Neural crest cell (in vitro differentiated cells): ENCODE results near the gene CST1. TPM values are rescaled to one million over a fixed set of nuclear protein-coding genes. Genes with fewer than 3 reads are reported as not detected.
"Not testable (repeated sequence)": the region's sequence is repeated elsewhere in the genome, so short reads cannot be mapped to it uniquely, and the experiment has no call there.

Source experiments
- DNase-seq: peaks from one replicate; pipeline ENCODE4 v3.0.0; 2021; ENCODE audit warnings: low read depth, mixed read lengths, low spot score
- H3K27ac Mint-ChIP-seq: one replicate; pipeline ENCODE4 v1.8.0; 2021; ENCODE audit warnings: mild to moderate bottlenecking, mixed read lengths; ENCODE audit not compliant: unreplicated experiment
- H3K27me3 Mint-ChIP-seq: 2 replicates; pipeline ENCODE4 v1.8.0; 2021; ENCODE audit warnings: low read depth, mild to moderate bottlenecking, mixed read lengths
- H3K36me3 Mint-ChIP-seq: 2 replicates; pipeline ENCODE4 v1.8.0; 2021; ENCODE audit warnings: low read depth, mild to moderate bottlenecking, mixed read lengths
- H3K4me1 Mint-ChIP-seq: 2 replicates; pipeline ENCODE4 v1.8.0; 2021; ENCODE audit warnings: mixed read lengths
- H3K4me3 Mint-ChIP-seq: one replicate; pipeline ENCODE4 v1.8.0; 2021; ENCODE audit warnings: mild to moderate bottlenecking, mixed read lengths
- H3K9me3 Mint-ChIP-seq: 2 replicates; pipeline ENCODE4 v1.8.0; 2021; ENCODE audit warnings: mixed read lengths
- total RNA-seq: library from RNA; stranded (reverse); gene quantifications from 2 replicates; pipeline ENCODE4 v1.2.1, GENCODE V29; 2021
- TF ChIP-seq, protein P1 (sequence below): fragments of 200-600 bp; sonication (generic); conservative IDR thresholded peaks from 2 replicates; pipeline ENCODE4 v1.5.0; 2021; ENCODE audit warnings: antibody characterized with exemption, mild to moderate bottlenecking

The CST1 gene
- total RNA-seq, 1 donor from 2014 or later = not detected

DNA sequence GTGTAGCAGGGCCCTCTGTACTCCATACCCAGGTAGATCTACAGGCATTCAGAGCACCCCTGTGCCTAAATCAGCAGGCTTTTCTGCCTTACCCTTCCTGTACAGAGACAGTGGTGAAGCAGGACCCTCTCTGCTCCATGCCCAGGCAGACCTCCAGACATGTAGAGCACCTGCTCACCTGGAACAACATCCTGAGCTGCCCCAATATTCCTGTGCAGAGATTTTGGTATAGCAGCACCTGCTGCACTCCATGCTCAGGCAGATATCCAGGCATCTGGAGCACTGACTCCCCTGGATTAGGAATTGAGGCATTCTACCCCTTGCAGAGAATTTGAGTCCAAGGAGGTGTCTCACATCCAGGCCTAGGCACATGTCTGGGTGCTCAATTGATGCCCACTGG lies 12.6 kb upstream of the CST1 start:
- Mint-ChIP-seq H3K36me3 (no peaks in the 10 kb centered on the region), H3K27ac (no peak overlapping the region), H3K27me3 (peaks cover 20% of the 10 kb centered on the region), H3K4me1 (no peaks in the 10 kb centered on the region), H3K9me3 (no peaks in the 10 kb centered on the region), H3K4me3 (no peak overlapping the region)
- TF ChIP-seq, protein P1, sequence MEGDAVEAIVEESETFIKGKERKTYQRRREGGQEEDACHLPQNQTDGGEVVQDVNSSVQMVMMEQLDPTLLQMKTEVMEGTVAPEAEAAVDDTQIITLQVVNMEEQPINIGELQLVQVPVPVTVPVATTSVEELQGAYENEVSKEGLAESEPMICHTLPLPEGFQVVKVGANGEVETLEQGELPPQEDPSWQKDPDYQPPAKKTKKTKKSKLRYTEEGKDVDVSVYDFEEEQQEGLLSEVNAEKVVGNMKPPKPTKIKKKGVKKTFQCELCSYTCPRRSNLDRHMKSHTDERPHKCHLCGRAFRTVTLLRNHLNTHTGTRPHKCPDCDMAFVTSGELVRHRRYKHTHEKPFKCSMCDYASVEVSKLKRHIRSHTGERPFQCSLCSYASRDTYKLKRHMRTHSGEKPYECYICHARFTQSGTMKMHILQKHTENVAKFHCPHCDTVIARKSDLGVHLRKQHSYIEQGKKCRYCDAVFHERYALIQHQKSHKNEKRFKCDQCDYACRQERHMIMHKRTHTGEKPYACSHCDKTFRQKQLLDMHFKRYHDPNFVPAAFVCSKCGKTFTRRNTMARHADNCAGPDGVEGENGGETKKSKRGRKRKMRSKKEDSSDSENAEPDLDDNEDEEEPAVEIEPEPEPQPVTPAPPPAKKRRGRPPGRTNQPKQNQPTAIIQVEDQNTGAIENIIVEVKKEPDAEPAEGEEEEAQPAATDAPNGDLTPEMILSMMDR = no peak
- DNase-seq = no peak

DNA sequence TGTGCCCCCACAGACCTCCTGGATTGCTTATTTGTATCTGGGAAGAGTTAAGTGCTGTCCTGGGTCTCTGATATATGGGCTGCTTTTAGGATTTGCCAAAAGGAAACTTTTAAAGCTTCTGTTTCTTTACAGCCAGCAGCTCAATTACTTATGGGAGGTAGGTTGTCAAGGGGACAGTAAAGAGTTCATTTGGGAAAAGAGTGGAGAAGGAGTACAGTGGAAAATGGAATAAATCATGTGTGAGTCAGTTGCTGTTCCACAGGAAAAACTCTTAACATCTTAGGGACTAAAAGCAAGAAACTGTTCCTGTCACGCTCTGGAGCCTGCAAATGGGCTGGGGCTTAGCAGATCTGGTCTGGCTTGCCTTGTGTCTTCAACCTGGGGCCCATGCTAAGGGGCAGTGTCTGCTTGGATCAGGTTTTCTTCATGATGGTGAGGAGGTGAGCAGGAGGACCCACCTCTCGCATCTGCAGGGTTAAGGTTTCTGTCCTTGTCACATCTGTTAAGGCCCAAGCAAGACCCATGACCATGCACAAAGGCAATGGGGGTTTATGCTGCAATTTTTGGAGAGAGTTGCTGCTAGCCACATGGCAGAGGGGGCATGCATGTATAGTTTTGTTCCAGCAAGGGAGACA lies 8.7 kb upstream of the CST1 start:
- Mint-ChIP-seq H3K9me3 (no peaks in the 10 kb centered on the region), H3K4me1 (no peaks in the 10 kb centered on the region), H3K4me3 (no peak overlapping the region), H3K27ac (no peak overlapping the region), H3K27me3 (peaks cover 11% of the 10 kb centered on the region), H3K36me3 (no peaks in the 10 kb centered on the region)
- TF ChIP-seq, protein P1 = no peak
- no peak for DNase-seq

DNA sequence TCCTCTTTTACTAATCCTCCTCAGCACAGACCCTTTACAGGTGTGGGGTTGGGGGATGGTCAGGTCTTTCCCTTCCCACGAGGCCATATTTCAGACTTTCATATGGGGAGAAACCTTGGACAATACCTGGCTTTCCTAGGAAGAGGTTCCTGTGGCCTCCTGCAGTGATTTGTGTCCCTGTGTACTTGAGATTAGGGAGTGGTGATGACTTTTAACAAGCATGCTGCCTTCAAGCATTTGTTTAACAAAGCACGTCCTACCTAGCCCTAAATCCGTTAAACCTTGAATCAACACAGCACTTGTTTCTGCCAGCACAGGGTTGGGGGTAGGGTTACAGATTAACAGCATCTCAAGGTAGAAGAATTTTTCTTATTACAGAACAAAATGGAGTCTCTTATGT lies 6.1 kb upstream of the CST1 start:
- H3K4me3 Mint-ChIP-seq, H3K4me1 Mint-ChIP-seq, DNase-seq, H3K27ac Mint-ChIP-seq, H3K9me3 Mint-ChIP-seq, H3K27me3 Mint-ChIP-seq, H3K36me3 Mint-ChIP-seq: not testable (repeated sequence)

DNA sequence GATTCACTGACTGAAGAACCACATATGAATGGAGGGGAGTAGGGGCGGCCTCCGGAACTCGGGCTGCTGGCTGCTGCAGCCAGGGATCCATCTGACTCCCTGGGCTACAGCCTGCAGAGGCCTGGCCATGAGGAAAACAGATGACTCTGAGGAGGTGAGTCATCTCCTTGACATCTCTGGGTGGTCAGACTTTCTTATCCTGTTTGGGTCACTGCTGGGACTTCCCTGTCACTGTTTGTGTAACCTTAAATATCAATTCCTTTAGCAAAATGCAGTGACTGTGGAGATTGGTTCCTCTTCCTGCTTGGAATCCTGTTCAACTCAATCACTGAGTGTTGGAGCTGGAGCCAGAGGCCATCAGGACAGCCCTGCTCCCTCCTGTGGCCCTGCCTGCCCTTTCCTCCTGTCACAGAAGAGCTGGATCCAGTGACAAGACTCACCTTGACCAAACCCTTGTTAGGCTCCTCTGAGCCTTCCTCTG lies 4.4 kb upstream of the CST1 start:
- not testable (repeated sequence) for H3K4me1 Mint-ChIP-seq, H3K27ac Mint-ChIP-seq, H3K9me3 Mint-ChIP-seq, H3K27me3 Mint-ChIP-seq, H3K36me3 Mint-ChIP-seq, DNase-seq, H3K4me3 Mint-ChIP-seq

DNA sequence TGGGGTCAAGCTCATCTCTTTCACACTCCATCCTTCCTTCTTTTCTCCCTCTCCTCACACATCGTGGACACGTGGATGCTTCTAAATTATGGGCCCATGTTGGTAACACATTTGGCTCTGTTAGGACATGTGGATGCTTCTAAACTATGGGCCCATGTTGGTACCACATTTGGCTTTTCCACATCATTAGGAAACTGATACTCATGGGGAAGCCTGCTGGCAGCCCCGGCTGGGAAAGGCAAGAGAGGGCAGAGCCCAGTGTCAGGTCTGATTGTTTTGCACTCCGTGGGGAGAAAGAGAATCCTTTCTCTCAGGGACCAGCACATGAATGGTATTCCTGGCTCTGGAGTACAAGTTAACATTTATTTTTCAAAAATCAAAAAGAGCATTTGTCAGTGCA lies 4.0 kb upstream of the CST1 start:
- Mint-ChIP-seq H3K9me3 (no peaks in the 10 kb centered on the region), H3K27ac (no peak overlapping the region), H3K4me1 (no peaks in the 10 kb centered on the region), H3K4me3 (no peak overlapping the region), H3K36me3 (no peaks in the 10 kb centered on the region), H3K27me3 (peaks cover 5% of the 10 kb centered on the region)
- no peak for DNase-seq
- TF ChIP-seq, protein P1 = no peak

DNA sequence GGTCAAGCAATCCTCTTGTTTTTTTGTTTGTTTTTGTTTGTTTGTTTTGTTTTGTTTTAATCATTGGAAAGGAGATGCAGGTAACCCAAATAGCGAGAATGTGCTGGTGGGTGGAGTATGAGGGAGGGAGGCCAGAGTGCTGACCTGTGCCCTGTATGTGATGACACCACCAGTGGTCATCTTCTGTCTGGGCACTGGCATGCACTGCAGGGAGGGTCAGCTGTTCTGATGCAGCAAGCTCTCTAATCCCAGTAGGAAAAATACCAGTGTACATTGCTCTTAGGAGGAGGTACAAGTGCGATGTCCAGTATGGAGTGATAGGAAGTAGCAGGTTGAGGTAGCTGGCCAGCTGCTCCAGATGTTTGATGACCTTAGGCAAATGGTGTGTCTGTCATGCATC lies 2.9 kb upstream of the CST1 start:
- H3K4me1 Mint-ChIP-seq = peaks cover 4% of the 10 kb centered on the region
- peaks cover 4% of the 10 kb centered on the region for H3K27me3 Mint-ChIP-seq
- H3K36me3 Mint-ChIP-seq = no peaks in the 10 kb centered on the region
- H3K9me3 Mint-ChIP-seq = no peaks in the 10 kb centered on the region
- no peak overlapping the region for H3K4me3 Mint-ChIP-seq
- TF ChIP-seq, protein P1 = no peak
- H3K27ac Mint-ChIP-seq = no peak overlapping the region
- no peak for DNase-seq
